Karpas-422 (cell line): ENCODE data around the gene MED14. TPM values are rescaled to one million over a fixed set of nuclear protein-coding genes. Genes with fewer than 3 reads are reported as not detected.

ENCODE experiments used
- DNase-seq: peaks from one replicate; pipeline ENCODE4 v3.0.0-alpha.2; 2015
- H2AFZ ChIP-seq: fragments of 200-600 bp; sonication (generic); 2 replicates; pipeline ENCODE4 v1.6.1; 2014; ENCODE audit warnings: antibody characterized with exemption, low read length, mixed read lengths
- H3K27ac ChIP-seq: fragments of 200-600 bp; sonication (generic); 2 replicates; pipeline ENCODE4 v1.5.1; 2014; ENCODE audit warnings: mild to moderate bottlenecking, low read length, moderate library complexity
- H3K27me3 ChIP-seq: fragments of 200-600 bp; sonication (generic); 2 replicates; pipeline ENCODE4 v1.6.1; 2014; ENCODE audit warnings: low read length, mixed read lengths
- H3K36me3 ChIP-seq: fragments of 200-600 bp; sonication (generic); 2 replicates; pipeline ENCODE4 v1.6.1; 2014; ENCODE audit warnings: low read length, mixed read lengths; ENCODE audit not compliant: insufficient read depth
- H3K4me1 ChIP-seq: fragments of 200-600 bp; sonication (generic); 2 replicates; pipeline ENCODE4 v1.6.1; 2014; ENCODE audit warnings: mild to moderate bottlenecking, low read length, mixed read lengths
- H3K4me2 ChIP-seq: fragments of 200-600 bp; sonication (generic); 2 replicates; pipeline ENCODE4 v1.6.1; 2014; ENCODE audit warnings: low read length, low read depth, mild to moderate bottlenecking; ENCODE audit not compliant: poor library complexity, severe bottlenecking
- H3K4me3 ChIP-seq: fragments of 200-600 bp; sonication (generic); 2 replicates; pipeline ENCODE4 v1.5.1; 2014; ENCODE audit warnings: mild to moderate bottlenecking, antibody characterized with exemption, low read length, mixed read lengths
- H3K79me2 ChIP-seq: fragments of 200-600 bp; sonication (generic); 2 replicates; pipeline ENCODE4 v1.6.1; 2014; ENCODE audit warnings: mild to moderate bottlenecking, low read length, mixed read lengths
- H3K9ac ChIP-seq: fragments of 200-600 bp; sonication (generic); 2 replicates; pipeline ENCODE4 v1.6.0; 2014; ENCODE audit warnings: low read length
- H3K9me2 ChIP-seq: fragments of 200-600 bp; sonication (generic), shearing (Covaris generic); replicated peaks from 2 replicates; pipeline ENCODE4 v1.6.0; 2014; ENCODE audit warnings: mild to moderate bottlenecking, low read length, moderate library complexity; ENCODE audit not compliant: insufficient read depth
- H3K9me3 ChIP-seq: fragments of 300-700, 200-600 bp; sonication (generic); 2 replicates; pipeline ENCODE4 v1.6.1; 2014; ENCODE audit warnings: low read length, mixed read lengths
- H4K20me1 ChIP-seq: fragments of 200-600 bp; sonication (generic); 2 replicates; pipeline ENCODE4 v1.6.1; 2014; ENCODE audit warnings: mild to moderate bottlenecking, antibody characterized with exemption, low read length, low read depth; ENCODE audit not compliant: insufficient read depth
- total RNA-seq: library from RNA; depleted of rRNA; stranded (reverse); fragments of >200 nt; shearing (Covaris generic); gene quantifications from 2 replicates; pipeline ENCODE4 v1.2.3, GENCODE V29; 2014; ENCODE audit warnings: low replicate concordance

MED14 gene
- total RNA-seq, 1 experiment from 2014 or later: 77.9 TPM

DNA sequence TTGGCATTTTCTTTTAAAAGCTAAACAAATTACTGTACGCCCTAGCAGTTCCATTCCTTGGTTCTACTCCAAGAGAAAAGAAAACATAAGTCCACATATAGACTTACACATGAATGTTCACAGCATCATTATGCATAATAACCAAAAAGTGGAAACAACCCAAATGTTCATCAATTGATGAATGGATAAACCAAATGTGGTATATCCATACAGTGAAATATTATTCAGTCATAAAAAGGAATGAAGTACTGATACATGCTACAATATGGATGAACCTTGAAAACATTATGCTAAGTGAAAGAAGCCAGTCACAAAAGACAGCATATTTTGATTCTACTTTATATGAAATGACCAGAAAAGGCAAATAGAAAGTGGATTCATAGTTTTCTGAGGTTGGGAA lies 36.5 kb downstream of the MED14 start:
- Histone ChIP-seq H3K4me2 (no peak overlapping the region), H2AFZ (no peak overlapping the region), H3K4me3 (no peak overlapping the region), H3K4me1 (no peaks in the 10 kb centered on the region), H3K27ac (no peak overlapping the region), H3K27me3 (no peaks in the 10 kb centered on the region), H3K79me2 (no peaks in the 10 kb centered on the region; the same call in 1 of the 2 replicates), H3K9me2 (no peaks in the 10 kb centered on the region), H3K9ac (no peak overlapping the region), H4K20me1 (no peaks in the 10 kb centered on the region), H3K9me3 (peaks cover 4% of the 10 kb centered on the region; the same call in 1 of the 2 replicates), H3K36me3 (peaks cover 64% of the 10 kb centered on the region)
- no peak for DNase-seq

DNA sequence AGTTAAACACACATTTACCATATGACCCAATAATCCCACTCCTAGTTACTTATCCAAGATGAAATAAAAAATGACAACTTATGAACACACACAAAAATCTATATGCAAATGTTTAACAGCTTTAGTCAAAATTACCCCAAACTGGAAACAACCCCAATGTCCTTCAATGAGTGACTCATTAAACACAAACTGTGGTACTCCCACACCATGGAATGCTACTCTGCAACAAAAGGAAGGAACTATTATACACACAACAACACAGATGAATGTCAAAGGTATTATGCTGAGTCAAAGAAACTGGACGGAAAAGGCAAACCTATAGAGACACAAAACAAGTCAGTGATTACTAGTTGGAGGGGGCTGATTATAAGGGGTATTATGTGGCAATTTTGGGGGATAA lies 40.5 kb downstream of the MED14 start:
- Histone ChIP-seq H3K9me3 (peaks cover 4% of the 10 kb centered on the region; the same call in 1 of the 2 replicates), H3K27me3 (no peaks in the 10 kb centered on the region), H3K4me2 (no peak overlapping the region), H3K27ac (no peak overlapping the region), H3K9me2 (no peaks in the 10 kb centered on the region), H3K4me1 (no peaks in the 10 kb centered on the region), H3K36me3 (peaks cover 49% of the 10 kb centered on the region), H3K4me3 (no peak overlapping the region), H3K9ac (no peak overlapping the region), H4K20me1 (no peaks in the 10 kb centered on the region), H3K79me2 (no peaks in the 10 kb centered on the region), H2AFZ (no peak overlapping the region)
- DNase-seq: no peak

DNA sequence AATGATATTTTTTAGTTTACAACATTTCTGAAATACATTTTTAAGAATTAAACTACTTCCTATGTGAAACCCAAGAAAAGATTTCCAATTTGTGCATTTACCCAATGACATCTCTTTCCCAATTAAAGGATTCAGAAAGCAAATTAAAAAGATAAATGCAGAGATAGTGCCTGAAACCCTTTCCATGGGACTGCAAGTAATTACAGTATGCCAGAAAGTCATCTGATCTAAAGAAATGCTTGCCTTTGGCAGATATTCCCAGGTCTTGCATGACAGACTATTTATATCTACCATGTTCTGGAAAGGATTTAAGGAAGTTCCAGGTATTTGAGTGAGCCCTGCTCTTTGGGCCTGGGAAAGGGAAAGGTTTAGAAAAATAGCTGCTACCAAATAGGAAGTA lies 46.4 kb downstream of the MED14 start:
- no peak overlapping the region for H3K9ac ChIP-seq
- H3K27ac ChIP-seq: no peak overlapping the region
- peaks cover 11% of the 10 kb centered on the region; the same call in 1 of the 2 replicates for H3K79me2 ChIP-seq
- no peaks in the 10 kb centered on the region for H3K27me3 ChIP-seq
- no peak overlapping the region for H3K4me2 ChIP-seq
- peaks cover 36% of the 10 kb centered on the region; the same call in 1 of the 2 replicates for H3K36me3 ChIP-seq
- no peaks in the 10 kb centered on the region for H4K20me1 ChIP-seq
- no peak overlapping the region for H3K4me3 ChIP-seq
- DNase-seq: no peak
- H2AFZ ChIP-seq: no peak overlapping the region
- no peaks in the 10 kb centered on the region for H3K9me3 ChIP-seq
- no peaks in the 10 kb centered on the region for H3K4me1 ChIP-seq
- no peaks in the 10 kb centered on the region for H3K9me2 ChIP-seq

DNA sequence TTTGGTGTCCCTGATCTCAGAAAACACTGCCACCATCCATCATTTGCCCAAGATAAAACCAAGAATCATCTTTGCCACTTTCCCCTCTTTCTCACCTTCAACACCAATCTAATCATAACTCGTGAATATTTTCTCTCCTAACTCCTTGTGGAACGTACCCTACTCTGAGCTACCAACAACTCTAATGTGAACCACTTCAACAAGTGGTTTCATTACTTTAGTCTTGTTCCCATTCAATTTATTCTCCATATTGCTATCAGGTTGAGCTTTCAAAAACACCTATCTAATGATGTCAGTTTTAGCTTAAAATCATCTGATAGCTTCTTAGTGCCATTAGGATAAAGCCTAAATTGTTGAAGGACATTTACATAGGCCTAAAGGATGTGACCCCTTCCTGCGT lies 48.2 kb downstream of the MED14 start:
- no peaks in the 10 kb centered on the region for H3K9me3 ChIP-seq
- no peaks in the 10 kb centered on the region for H3K27me3 ChIP-seq
- H3K36me3 ChIP-seq: peaks cover 27% of the 10 kb centered on the region; the same call in 1 of the 2 replicates
- no peak overlapping the region for H3K4me3 ChIP-seq
- no peak for DNase-seq
- H3K27ac ChIP-seq: no peak overlapping the region
- H3K79me2 ChIP-seq: peaks cover 11% of the 10 kb centered on the region; the same call in 1 of the 2 replicates
- H2AFZ ChIP-seq: no peak overlapping the region
- no peaks in the 10 kb centered on the region for H4K20me1 ChIP-seq
- H3K9me2 ChIP-seq: no peaks in the 10 kb centered on the region
- H3K4me2 ChIP-seq: no peak overlapping the region
- no peak overlapping the region for H3K9ac ChIP-seq
- H3K4me1 ChIP-seq: no peaks in the 10 kb centered on the region

DNA sequence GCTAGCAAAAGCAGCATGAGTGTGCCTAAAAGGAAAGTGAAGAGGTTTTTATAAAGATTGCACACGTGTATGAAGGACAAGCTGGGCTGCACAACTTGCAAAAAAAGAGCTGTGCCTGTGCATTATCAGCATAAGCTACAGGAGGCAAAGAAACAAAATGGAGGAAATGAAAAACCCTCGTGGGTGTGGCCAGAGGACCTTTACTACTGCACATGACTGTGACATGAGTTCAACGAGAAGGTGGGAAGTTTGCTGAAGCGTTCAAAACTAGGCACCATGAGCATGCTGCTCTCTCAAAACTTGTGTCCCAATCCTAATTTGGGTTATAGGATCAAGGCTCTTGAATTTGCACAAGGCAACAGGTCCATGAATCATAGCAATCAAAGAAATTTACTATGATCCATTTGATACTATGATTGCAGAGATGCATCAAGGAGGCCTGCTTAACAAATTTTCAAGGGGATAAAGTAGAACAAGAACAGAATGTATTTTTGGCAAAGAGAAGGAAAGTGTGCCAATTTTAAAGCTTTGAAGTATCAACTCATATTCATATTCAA lies 49.9 kb downstream of the MED14 start:
- no peaks in the 10 kb centered on the region for H4K20me1 ChIP-seq
- no peak overlapping the region for H3K4me2 ChIP-seq
- no peaks in the 10 kb centered on the region for H3K27me3 ChIP-seq
- H3K9me3 ChIP-seq: no peaks in the 10 kb centered on the region
- H3K4me1 ChIP-seq: no peaks in the 10 kb centered on the region
- no peak for DNase-seq
- H2AFZ ChIP-seq: no peak overlapping the region
- H3K9me2 ChIP-seq: no peaks in the 10 kb centered on the region
- no peak overlapping the region for H3K4me3 ChIP-seq
- H3K9ac ChIP-seq: no peak overlapping the region
- H3K79me2 ChIP-seq: peaks cover 11% of the 10 kb centered on the region; the same call in 1 of the 2 replicates
- no peak overlapping the region for H3K27ac ChIP-seq
- peaks cover 35% of the 10 kb centered on the region; the same call in 1 of the 2 replicates for H3K36me3 ChIP-seq

DNA sequence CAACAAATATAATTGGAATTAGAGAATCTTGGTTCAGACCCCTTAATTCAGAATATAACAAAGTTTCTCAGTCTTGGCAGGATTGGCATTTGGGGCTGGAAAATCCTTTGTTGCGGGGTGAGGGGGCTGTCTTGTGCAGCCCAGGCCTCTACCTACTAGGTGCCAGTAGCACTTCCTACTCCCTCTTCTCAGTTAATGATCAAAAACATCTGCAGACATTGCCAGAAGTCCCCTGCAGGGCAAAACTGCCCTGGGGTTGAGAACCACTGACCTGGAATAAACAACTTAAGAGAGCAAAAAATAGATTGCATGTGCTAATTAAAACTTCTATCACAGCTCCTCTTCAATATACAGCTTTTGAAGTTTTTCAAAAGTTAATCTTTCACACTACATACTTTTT lies 51.2 kb downstream of the MED14 start:
- H3K27me3 ChIP-seq: no peaks in the 10 kb centered on the region
- H3K27ac ChIP-seq: no peak overlapping the region
- DNase-seq: no peak
- H3K4me3 ChIP-seq: no peak overlapping the region
- peaks cover 11% of the 10 kb centered on the region; the same call in 1 of the 2 replicates for H3K79me2 ChIP-seq
- H2AFZ ChIP-seq: no peak overlapping the region
- no peaks in the 10 kb centered on the region for H3K9me2 ChIP-seq
- no peaks in the 10 kb centered on the region for H3K4me1 ChIP-seq
- no peak overlapping the region for H3K9ac ChIP-seq
- H3K4me2 ChIP-seq: no peak overlapping the region
- no peaks in the 10 kb centered on the region for H4K20me1 ChIP-seq
- H3K9me3 ChIP-seq: no peaks in the 10 kb centered on the region
- peaks cover 36% of the 10 kb centered on the region; the same call in 1 of the 2 replicates for H3K36me3 ChIP-seq

DNA sequence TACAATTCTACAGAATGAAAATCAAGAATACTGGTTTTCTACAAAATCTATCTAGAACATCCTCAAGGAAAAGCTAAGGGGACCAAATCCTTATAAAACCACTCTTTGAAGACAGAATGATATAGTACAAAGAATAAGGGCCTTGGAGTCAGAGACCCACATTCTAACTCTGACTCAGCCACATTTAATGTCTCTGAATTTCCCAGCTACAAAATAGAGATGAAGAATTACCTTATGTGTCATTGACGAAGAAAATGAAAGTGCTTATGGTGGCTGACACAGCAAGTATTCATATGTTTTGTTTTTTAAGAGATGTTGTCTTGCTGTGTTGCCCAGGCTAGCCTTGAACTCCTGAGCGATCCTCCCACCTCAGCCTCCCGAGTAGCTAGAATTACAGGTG lies 52.1 kb downstream of the MED14 start:
- Histone ChIP-seq H3K4me2 (no peak overlapping the region), H3K79me2 (peaks cover 9% of the 10 kb centered on the region; the same call in 1 of the 2 replicates), H2AFZ (no peak overlapping the region), H3K27ac (no peak overlapping the region), H4K20me1 (no peaks in the 10 kb centered on the region), H3K36me3 (peaks cover 36% of the 10 kb centered on the region; the same call in 1 of the 2 replicates), H3K9me2 (no peaks in the 10 kb centered on the region), H3K4me1 (no peaks in the 10 kb centered on the region), H3K4me3 (no peak overlapping the region), H3K27me3 (no peaks in the 10 kb centered on the region), H3K9me3 (no peaks in the 10 kb centered on the region), H3K9ac (no peak overlapping the region)
- no peak for DNase-seq

DNA sequence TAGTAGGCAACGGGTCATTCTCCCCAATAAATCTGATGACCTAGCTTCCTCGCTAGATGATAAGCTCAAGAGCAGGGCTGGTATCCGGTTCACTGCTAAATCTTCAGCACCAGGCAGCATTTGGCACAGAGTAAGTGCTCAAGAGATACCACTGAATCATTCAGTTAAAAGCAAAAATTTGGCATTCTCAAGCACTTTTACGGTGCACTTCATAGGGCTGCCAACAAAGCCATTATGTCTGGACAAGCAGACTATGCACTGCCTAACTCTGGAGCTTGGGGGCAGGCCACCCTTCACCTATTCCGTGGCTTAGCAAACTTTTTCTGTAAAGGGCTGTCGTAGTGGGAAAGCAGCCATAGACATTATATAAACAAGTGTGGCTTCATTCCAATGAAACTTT lies 64.2 kb downstream of the MED14 start:
- H3K36me3 ChIP-seq: peaks cover 42% of the 10 kb centered on the region

More for the DNA sequence above, 64.2 kb downstream of the MED14 start:
- Histone ChIP-seq H2AFZ (no peak overlapping the region), H3K9me2 (no peaks in the 10 kb centered on the region), H3K79me2 (no peaks in the 10 kb centered on the region), H3K9ac (no peak overlapping the region), H3K9me3 (no peaks in the 10 kb centered on the region), H4K20me1 (no peaks in the 10 kb centered on the region), H3K27me3 (no peaks in the 10 kb centered on the region), H3K4me3 (no peak overlapping the region), H3K4me2 (no peak overlapping the region), H3K4me1 (no peaks in the 10 kb centered on the region), H3K27ac (no peak overlapping the region)
- no peak for DNase-seq
